ENCODE results near the gene KSR2. TPM values are rescaled to one million over a fixed set of nuclear protein-coding genes. Genes with fewer than 3 reads are reported as not detected.
"Not testable (repeated sequence)": the region's sequence is repeated elsewhere in the genome, so short reads cannot be mapped to it uniquely, and the experiment has no call there.

KSR2 gene
- total RNA-seq, 1 donor from 2014 or later: 1.4 TPM

DNA sequence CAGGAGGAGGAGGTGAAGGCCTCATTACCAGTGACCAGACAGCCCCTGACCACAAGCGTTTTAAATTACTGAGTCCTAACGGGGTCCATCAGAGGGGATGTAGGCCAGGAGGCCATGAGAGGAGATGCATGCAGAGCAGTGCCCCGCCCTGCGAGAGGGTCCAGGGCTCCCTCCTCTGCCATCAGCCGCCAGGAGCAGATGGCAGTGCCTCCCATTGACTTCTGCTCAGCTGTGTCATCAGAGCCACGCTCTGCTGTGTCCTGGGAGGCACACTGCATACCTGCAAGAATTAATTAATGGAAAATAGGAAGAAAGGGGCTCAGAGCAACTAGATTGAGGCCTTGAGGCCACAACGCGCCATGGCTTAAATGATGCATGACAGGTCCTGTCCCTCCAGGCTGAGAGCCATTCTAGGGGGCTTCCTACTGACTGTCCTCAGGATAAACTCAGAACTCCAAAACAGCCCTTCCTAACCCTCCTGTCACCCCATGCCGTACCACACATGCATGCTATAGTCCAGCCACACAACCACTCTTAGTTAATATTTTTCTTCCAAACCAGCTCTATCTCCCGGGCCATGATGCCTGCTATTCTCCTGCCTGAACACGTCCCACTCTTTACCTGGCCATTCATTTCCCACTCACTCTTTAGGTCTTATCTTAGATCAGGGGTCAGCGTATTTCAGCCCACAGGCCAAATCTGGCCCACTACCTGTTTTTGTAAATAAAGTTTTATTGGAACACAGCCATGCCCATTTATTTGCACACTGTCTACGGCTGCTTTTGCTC, 235.8 kb downstream of the KSR2 start:
- intact Hi-C loops (cut with DNase I): no loop called here
- H3K4me1 ChIP-seq: no peaks in the 10 kb centered on the region
- TF ChIP-seq CTCF (IDR thresholded peaks at IDR 0.05): no peak
- DNase-seq: no peak
- H3K27me3 ChIP-seq: no peaks in the 10 kb centered on the region
- no peaks in the 10 kb centered on the region for H3K9me3 ChIP-seq
- H3K36me3 ChIP-seq: no peaks in the 10 kb centered on the region
- no peak overlapping the region for H3K27ac ChIP-seq
- no peak overlapping the region for H3K4me3 ChIP-seq
- ATAC-seq: no peak

DNA sequence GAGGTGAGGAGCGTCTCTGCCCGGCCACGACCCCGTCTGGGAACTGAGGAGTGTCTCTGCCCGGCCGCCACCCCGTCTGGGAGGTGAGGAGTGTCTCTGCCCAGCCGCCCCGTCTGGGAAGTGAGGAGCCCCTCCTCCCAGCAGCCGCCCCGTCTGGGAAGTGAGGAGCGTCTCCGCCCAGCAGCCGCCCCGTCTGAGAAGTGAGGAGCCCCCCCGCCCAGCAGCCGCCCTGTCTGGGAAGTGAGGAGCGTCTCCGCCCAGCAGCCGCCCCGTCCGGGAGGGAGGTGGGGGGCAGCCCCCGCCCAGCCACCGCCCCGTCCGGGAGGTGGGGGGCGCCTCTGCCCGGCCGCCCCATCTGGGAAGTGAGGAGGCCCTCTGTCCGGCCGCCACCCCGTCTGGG, 237.7 kb downstream of the KSR2 start:
- DNase-seq; H3K36me3 ChIP-seq; H3K4me1 ChIP-seq; H3K9me3 ChIP-seq; H3K27me3 ChIP-seq; ATAC-seq; H3K27ac ChIP-seq; intact Hi-C loops (cut with DNase I); H3K4me3 ChIP-seq: not testable (repeated sequence)

GRCh38 chr12:117727301-117727700, 241.5 kb downstream of the KSR2 start:
- ATAC-seq (no peak), DNase-seq (no peak)
- no peak for TF ChIP-seq CTCF (IDR thresholded peaks at IDR 0.05)
- no peaks in the 10 kb centered on the region for H3K9me3 ChIP-seq
- no peaks in the 10 kb centered on the region for H3K4me1 ChIP-seq
- no peaks in the 10 kb centered on the region for H3K36me3 ChIP-seq
- intact Hi-C loops (cut with DNase I): no loop called here
- H3K27me3 ChIP-seq: no peaks in the 10 kb centered on the region
- H3K27ac ChIP-seq: no peak overlapping the region
- no peak overlapping the region for H3K4me3 ChIP-seq

DNA sequence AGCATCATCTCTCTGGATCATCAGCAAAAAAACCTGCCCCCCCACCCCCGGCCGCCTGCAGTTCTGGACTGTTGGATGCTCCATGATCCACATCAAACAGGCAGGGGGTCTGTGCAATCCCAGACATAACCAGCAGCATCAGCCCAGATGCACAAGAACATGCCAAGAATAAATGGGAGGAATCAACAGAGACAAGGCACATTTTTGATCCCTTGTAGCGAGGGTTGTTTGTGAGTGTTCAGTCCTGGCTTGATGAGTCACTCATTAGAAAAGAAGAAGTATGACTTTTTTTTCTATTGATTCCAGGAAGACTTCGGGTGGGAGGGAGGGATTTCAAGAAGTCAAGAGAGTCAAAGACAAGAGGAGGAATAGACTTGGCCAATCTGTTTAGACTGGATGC, 244.2 kb downstream of the KSR2 start:
- H3K4me3 ChIP-seq: no peak overlapping the region
- no peaks in the 10 kb centered on the region for H3K9me3 ChIP-seq
- ATAC-seq (no peak), DNase-seq (no peak)
- H3K27me3 ChIP-seq: peaks cover 6% of the 10 kb centered on the region
- intact Hi-C loops (cut with DNase I): no loop called here
- H3K36me3 ChIP-seq: no peaks in the 10 kb centered on the region
- H3K27ac ChIP-seq: no peak overlapping the region
- H3K4me1 ChIP-seq: no peaks in the 10 kb centered on the region
- no peak for TF ChIP-seq CTCF (IDR thresholded peaks at IDR 0.05)

DNA sequence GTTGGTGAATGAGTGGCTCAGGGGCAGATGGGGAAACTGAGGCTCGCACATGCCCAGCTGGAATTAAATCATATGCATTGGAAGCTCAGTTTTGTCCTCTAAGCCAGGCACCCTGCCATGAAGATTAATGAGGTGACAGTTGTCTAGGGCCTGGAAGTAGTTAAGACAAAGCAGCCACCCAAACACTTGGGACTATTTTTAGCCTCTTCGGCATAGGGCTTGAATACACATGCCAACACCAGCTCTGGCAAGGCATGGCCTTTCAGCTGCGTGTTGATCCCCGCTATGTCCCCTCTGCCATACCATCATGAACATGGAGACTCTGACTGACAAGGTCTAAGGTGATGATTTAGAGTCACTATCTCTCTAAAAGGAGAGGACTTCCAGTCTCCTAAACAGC, 250.2 kb downstream of the KSR2 start:
- Histone ChIP-seq H3K9me3 (no peaks in the 10 kb centered on the region), H3K27me3 (peaks cover 7% of the 10 kb centered on the region), H3K36me3 (no peaks in the 10 kb centered on the region), H3K4me1 (no peaks in the 10 kb centered on the region), H3K27ac (no peak overlapping the region), H3K4me3 (no peak overlapping the region)
- ATAC-seq (no peak), DNase-seq (no peak)
- intact Hi-C loops (cut with DNase I): no loop called here
- TF ChIP-seq CTCF (IDR thresholded peaks at IDR 0.05): no peak

DNA sequence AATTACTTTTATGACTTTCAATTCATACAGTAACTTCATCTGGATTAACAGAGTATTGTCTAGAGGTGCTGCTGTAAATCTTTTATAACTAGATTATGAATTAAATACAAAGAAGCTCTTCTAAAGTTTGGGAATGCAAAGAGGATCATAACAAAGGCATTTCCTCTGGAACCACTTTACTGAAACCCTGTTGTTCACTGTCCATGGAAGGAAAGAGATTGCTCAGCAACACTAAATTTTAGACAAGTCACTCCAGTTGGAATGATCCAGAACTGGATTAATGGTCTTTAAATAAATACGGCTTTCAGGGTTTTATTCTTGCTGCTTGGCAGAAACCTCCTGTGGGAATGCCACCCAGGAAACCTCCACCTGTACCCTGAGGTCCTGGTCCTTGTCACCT, 250.6 kb downstream of the KSR2 start:
- Histone ChIP-seq H3K36me3 (no peaks in the 10 kb centered on the region), H3K27ac (no peak overlapping the region), H3K4me3 (no peak overlapping the region), H3K27me3 (peaks cover 7% of the 10 kb centered on the region), H3K9me3 (no peaks in the 10 kb centered on the region), H3K4me1 (no peaks in the 10 kb centered on the region)
- DNase-seq (no peak), ATAC-seq (no peak)
- intact Hi-C loops (cut with DNase I): no loop called here
- no peak for TF ChIP-seq CTCF (IDR thresholded peaks at IDR 0.05)

Data from upper lobe of right lung (tissue), 1 donor.